ES-I3 (cell line): ENCODE data around the gene COPS7A.

ENCODE experiments used
- H3K36me3 ChIP-seq: 2 replicates; pipeline ENCODE4 v1.6.1; 2013; ENCODE audit warnings: mild to moderate bottlenecking, low read length, control low read depth, moderate library complexity; ENCODE audit not compliant: insufficient read depth
- H3K4me1 ChIP-seq: 2 replicates; pipeline ENCODE4 v1.6.1; 2013; ENCODE audit warnings: mild to moderate bottlenecking, control low read depth, low read length; ENCODE audit not compliant: insufficient read depth
- H3K9ac ChIP-seq: 2 replicates; pipeline ENCODE4 v1.6.1; 2013; ENCODE audit warnings: low read depth, mild to moderate bottlenecking, low read length, moderate library complexity
- H3K9me3 ChIP-seq: 2 replicates; pipeline ENCODE4 v1.6.1; 2013; ENCODE audit warnings: mild to moderate bottlenecking, low read length, moderate library complexity; ENCODE audit not compliant: control insufficient read depth, insufficient read depth

Gene COPS7A, protein sequence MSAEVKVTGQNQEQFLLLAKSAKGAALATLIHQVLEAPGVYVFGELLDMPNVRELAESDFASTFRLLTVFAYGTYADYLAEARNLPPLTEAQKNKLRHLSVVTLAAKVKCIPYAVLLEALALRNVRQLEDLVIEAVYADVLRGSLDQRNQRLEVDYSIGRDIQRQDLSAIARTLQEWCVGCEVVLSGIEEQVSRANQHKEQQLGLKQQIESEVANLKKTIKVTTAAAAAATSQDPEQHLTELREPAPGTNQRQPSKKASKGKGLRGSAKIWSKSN

DNA sequence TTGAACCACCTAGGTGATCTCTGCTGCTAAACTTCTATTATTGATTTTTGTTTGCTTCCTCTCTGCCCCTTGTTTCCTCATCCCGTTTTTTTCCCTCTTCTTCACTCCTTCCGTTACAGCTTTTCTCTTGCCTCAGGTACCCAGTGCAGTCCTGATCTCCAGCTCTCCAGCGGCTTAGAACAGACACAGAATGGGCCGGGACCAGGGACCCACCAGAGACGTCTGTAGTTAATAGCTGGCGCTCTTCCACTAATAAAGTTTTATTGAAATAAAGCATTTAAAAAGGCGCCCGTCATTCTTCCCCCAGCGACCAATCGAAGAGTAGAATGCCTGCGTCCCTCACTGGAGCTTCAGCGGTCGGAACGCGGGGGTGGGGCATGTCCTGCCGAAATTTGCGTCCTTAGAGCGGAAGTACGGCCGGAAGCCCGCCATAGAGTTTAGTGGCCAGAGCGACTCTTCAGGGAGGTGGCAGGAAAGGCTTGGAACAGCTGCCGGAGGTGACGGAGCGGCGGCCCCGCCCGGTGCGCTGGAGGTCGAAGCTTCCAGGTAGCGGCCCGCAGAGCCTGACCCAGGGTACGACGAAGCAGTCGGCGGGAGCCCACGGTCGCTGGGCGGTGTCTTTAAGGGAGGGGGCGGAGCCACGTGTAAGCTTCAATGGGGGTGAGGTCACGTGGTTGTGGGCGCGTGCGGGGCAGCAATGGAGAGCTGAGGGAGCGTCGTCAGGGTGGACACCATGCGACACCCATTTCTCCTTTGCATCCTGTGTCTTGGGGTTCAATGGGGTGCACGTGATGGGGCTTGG is at the start of gene COPS7A:
Gene COPS7A (plus strand): TSS at position 440 of the 802 bp plus-strand sequence. CDS start 611 bp downstream, outside the sequence.
- Histone ChIP-seq H3K36me3 (peaks cover 2% of the 10 kb centered on the region), H3K4me1 (no peaks in the 10 kb centered on the region), H3K9me3 (no peaks in the 10 kb centered on the region), H3K9ac (peak within 1 kb of the TSS; percentile 77)

GRCh38 chr12:6676962-6677361 is 46.9 kb upstream of the COPS7A start:
- H3K9me3 ChIP-seq: no peaks in the 10 kb centered on the region
- H3K36me3 ChIP-seq: peaks cover 36% of the 10 kb centered on the region
- no peak overlapping the region for H3K9ac ChIP-seq
- no peaks in the 10 kb centered on the region for H3K4me1 ChIP-seq

GRCh38 chr12:6684609-6685008 is 39.2 kb upstream of the COPS7A start:
- Histone ChIP-seq H3K9ac (no peak overlapping the region), H3K4me1 (no peaks in the 10 kb centered on the region), H3K9me3 (no peaks in the 10 kb centered on the region), H3K36me3 (no peaks in the 10 kb centered on the region)

- Histone ChIP-seq H3K9ac (no peak overlapping the region), H3K36me3 (no peaks in the 10 kb centered on the region), H3K4me1 (0 out of 2 replicates have a peak, but pooled peaks cover 3% of the 10 kb centered on the region), H3K9me3 (no peaks in the 10 kb centered on the region)
These were observed 38.0 kb upstream of the COPS7A start for GRCh38 chr12:6685814-6686213.

GRCh38 chr12:6688543-6688998 is 35.3 kb upstream of the COPS7A start:
- no peaks in the 10 kb centered on the region for H3K36me3 ChIP-seq
- no peaks in the 10 kb centered on the region for H3K9me3 ChIP-seq
- peak overlapping the region; percentile 97 for H3K9ac ChIP-seq
- 0 out of 2 replicates have a peak, but pooled peaks cover 3% of the 10 kb centered on the region for H3K4me1 ChIP-seq

DNA sequence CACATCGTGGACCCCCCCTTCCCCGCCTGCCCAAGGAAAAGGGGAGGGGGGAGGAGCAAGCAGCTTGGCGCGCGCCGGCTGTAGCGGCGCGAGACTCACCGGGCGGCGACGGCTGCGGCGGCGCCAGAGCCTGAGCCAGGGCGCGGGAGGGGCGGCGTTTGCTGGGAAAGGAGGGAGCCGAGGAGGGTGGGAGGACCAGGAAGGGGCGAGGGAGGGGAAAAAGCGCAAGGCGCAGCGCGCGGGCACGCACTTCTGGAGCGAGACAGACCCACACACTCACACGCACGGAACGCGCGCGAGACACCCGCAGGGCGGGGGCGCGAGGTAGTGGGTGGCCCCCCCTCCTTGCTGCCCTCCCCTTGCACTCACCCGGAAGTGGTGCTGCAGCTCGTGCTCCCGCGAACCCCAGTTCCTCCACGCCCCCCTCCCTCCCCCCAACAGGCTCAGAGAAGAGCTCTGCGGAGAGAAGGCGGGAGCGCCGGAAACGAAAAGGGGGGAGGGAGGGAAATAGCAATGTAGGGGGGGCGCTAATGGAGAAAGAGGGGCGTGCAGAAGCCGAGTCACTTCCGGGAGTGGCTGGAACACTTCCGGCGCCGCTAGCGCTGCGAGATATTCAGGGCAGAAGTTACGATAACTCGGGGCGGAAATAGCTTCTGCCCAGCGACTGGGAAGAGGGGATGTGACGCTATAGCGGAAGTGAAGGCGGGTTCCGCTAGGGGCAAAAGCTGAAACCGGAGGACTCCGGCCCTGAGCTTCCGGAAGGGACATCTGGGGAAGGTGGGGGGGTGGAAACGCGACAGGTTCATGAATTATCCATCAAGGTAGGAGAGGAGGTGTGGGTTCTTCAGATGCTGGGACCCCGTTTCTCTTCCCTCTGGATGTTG is 34.6 kb upstream of the COPS7A start, which contains the start of gene ZNF384:
Gene ZNF384 (minus strand): TSS at position 377 of the 884 bp plus-strand sequence. CDS start 9,855 bp downstream, outside the sequence.
- H3K4me1 ChIP-seq: 0 out of 2 replicates have a peak, but pooled peaks cover 3% of the 10 kb centered on the region
- no peaks in the 10 kb centered on the region for H3K9me3 ChIP-seq
- no peaks in the 10 kb centered on the region for H3K36me3 ChIP-seq
- H3K9ac ChIP-seq: peak within 1 kb of the TSS; percentile 97

DNA sequence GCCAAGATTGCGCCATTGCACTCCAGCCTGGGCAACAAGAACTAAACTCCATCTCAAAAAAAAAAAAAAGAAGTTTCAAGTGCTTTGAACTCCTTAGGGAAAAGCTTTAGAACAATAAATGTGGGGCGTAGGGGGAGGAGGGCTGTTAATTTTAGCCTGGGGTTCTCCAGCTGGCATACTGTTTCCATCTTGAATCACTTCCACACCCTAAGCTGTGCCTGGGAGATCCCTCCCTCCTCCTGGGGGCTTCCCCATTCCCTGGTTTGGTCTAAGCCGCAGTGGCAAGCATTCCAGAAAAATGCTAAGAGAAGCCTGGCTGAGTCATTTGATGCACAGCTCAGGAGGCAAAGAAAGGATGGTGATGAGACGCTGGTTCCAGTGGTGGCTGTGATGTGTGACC is 32.4 kb upstream of the COPS7A start:
- H3K4me1 ChIP-seq: 0 out of 2 replicates have a peak, but pooled peaks cover 3% of the 10 kb centered on the region
- no peak overlapping the region for H3K9ac ChIP-seq
- no peaks in the 10 kb centered on the region for H3K36me3 ChIP-seq
- no peaks in the 10 kb centered on the region for H3K9me3 ChIP-seq

DNA sequence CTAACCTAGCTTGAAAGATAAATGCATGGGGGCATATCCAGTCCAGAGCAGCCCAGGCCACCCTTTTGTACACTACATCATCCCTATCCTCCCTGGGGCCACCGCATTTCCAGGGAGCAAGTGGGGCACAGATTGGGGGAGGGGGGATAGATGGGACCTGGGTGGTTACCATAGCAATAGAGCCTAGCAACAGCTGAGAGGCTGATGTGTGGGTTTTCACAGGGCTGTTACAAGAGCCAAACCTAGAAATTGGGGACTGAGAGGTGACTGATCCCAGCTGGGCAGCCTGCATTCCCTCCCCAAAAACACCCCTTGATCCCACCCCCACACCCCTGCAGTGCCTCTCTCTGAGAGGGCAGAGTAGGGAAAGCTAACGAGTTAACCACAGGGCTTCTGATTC is 31.0 kb upstream of the COPS7A start:
- Histone ChIP-seq H3K9me3 (no peaks in the 10 kb centered on the region), H3K4me1 (0 out of 2 replicates have a peak, but pooled peaks cover 3% of the 10 kb centered on the region), H3K36me3 (no peaks in the 10 kb centered on the region), H3K9ac (no peak overlapping the region)

- no peaks in the 10 kb centered on the region for H3K9me3 ChIP-seq
- H3K4me1 ChIP-seq: 0 out of 2 replicates have a peak, but pooled peaks cover 3% of the 10 kb centered on the region
- no peak overlapping the region for H3K9ac ChIP-seq
- no peaks in the 10 kb centered on the region for H3K36me3 ChIP-seq
These were observed 30.0 kb upstream of the COPS7A start for GRCh38 chr12:6693832-6694355.

DNA sequence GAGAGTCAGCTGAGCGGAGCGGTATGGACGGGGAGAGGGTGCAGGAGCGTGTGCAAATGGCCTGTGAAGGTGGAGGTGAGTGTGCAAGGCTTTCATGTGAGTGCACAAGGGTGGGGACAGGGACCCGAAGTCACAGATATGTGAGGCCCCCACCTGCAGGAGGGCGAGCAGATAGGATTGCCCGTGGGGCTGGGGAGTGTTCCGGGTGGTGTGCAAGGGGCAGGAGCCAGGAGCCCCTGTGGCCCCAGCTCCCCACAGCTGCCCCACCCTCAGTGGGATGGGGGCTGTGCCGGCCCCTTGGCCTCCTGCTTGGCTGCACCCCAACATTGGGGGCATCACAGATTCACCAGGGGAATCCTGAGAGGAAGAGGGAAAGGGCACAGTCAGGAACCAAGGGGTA is 29.1 kb upstream of the COPS7A start:
- no peak overlapping the region for H3K9ac ChIP-seq
- H3K36me3 ChIP-seq: no peaks in the 10 kb centered on the region
- no peaks in the 10 kb centered on the region for H3K9me3 ChIP-seq
- 0 out of 2 replicates have a peak, but pooled peaks cover 3% of the 10 kb centered on the region for H3K4me1 ChIP-seq

DNA sequence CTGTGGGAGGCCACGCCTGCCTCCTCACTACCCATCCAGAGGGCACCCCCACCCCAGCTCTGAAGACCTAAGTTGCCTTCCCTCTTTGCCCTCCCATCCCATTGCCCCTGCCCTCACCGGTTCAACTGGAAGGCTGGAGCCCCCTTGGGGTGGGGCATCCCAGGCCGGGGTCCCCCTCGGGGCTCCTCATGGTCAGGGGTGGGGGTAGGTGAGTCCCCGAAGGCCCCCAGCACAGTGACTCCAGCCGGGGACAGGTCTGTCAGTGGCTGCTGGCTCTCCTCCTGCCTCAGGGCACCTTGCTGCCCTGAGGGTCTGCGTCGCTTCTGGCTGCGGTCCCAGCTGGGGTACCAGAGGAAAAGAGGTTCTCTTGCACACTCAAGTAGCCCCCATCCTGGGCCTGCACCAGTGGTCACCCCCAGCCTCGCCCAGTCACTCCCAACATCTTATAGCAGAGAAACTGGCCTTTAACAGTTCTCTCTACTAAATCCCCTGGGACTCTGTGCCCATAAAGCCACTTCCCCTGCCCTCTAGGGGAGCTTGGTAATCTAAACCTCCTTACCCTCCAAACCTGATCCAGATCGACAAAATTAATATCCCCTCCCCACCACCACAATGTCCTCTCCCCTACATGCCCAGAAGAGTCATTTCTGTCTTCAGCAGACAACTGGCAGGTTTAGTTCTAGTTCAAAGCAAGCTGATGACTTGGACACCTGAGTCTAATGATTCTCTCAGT is 28.4 kb upstream of the COPS7A start:
- no peak overlapping the region for H3K9ac ChIP-seq
- no peaks in the 10 kb centered on the region for H3K36me3 ChIP-seq
- no peaks in the 10 kb centered on the region for H3K9me3 ChIP-seq
- H3K4me1 ChIP-seq: no peaks in the 10 kb centered on the region

DNA sequence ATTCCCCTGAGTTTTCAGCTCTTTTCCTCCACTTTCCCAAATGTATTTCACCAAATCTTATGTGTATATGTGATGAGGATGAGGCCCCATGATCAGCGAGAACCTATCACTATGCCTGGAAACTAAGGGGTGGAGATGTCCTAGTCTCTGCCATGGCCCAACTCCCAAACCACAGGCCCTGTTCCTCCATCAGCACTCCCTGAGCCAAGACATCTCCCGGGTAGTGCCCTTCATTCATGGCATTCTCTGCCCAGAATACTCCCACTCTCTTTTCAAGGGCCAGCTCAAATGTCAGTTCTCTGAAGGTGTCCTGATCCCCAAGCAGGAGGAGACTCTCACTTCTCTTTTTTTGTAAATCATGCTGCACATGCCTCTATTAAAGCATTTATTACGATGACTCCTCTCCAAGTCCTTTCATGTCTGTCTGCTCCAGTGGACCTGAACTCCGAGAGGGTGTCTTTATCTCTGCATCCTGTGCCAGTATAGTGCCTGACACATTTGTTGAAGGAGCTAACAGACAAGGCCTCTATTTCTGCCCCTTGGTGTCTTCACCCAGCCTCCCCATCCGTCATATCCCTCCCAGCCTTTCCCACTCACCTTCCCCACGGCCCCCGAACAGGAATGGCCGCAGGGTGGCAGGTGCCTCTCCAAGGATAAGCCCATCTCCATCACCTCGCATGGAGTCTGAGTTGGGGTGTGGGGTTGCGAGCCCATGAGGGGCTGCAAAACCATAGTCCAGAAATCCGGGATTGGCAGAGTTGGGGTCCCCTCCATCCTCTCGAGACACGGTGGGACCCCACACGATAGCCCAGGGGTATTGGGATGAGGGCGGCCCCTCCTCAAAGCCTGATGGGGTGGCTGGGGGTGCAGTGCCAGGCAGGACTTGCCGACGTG is 26.9 kb upstream of the COPS7A start:
- H3K36me3 ChIP-seq: no peaks in the 10 kb centered on the region
- no peaks in the 10 kb centered on the region for H3K4me1 ChIP-seq
- no peak overlapping the region for H3K9ac ChIP-seq
- no peaks in the 10 kb centered on the region for H3K9me3 ChIP-seq
